Neural progenitor cell (in vitro differentiated cells): ENCODE measurements around the gene CHRNB4. TPM values are rescaled to one million over a fixed set of nuclear protein-coding genes. Genes with fewer than 3 reads are reported as not detected.
"Not testable (repeated sequence)": the region's sequence is repeated elsewhere in the genome, so short reads cannot be mapped to it uniquely, and the experiment has no call there.

Experiments used
- DNase-seq: peaks from one replicate; pipeline ENCODE4 v3.0.0-alpha.2; 2016; ENCODE audit warnings: low spot score
- H2AFZ ChIP-seq: fragments of 200-600 bp; sonication (generic); replicated peaks from 2 replicates; pipeline ENCODE4 v1.6.1; 2016; ENCODE audit warnings: antibody characterized with exemption
- H3F3A ChIP-seq: fragments of 200-600 bp; sonication (generic); 2 replicates; pipeline ENCODE4 v1.6.1; 2016; ENCODE audit warnings: antibody characterized with exemption, low read depth
- H3K27ac ChIP-seq: fragments of 200-600 bp; sonication (generic); 2 replicates; pipeline ENCODE4 v1.5.1; 2016; ENCODE audit warnings: mild to moderate bottlenecking
- H3K27me3 ChIP-seq: fragments of 200-600 bp; sonication (generic); 2 replicates; pipeline ENCODE4 v1.6.1; 2016; ENCODE audit warnings: mild to moderate bottlenecking, moderate library complexity
- H3K36me3 ChIP-seq: fragments of 200-600 bp; sonication (generic); 2 replicates; pipeline ENCODE4 v1.5.1; 2016
- H3K4me1 ChIP-seq: fragments of 200-600 bp; sonication (generic); 2 replicates; pipeline ENCODE4 v1.6.1; 2016; ENCODE audit warnings: mixed run types
- H3K4me2 ChIP-seq: fragments of 200-600 bp; sonication (generic); 2 replicates; pipeline ENCODE4 v1.6.1; 2016
- H3K4me3 ChIP-seq: fragments of 200-600 bp; sonication (generic); 2 replicates; pipeline ENCODE4 v1.5.1; 2016
- H3K79me2 ChIP-seq: fragments of 200-600 bp; sonication (generic); 2 replicates; pipeline ENCODE4 v1.6.1; 2016; ENCODE audit warnings: low read depth
- H3K9ac ChIP-seq: fragments of 200-600 bp; sonication (generic); 2 replicates; pipeline ENCODE4 v1.6.1; 2016
- H3K9me3 ChIP-seq: fragments of 200-600 bp; sonication (generic); 2 replicates; pipeline ENCODE4 v1.5.1; 2016; ENCODE audit warnings: low read depth
- H4K20me1 ChIP-seq: fragments of 200-600 bp; sonication (generic); 2 replicates; pipeline ENCODE4 v1.6.1; 2016; ENCODE audit warnings: low read depth
- H3K27ac Mint-ChIP-seq: 3 replicates; pipeline ENCODE4 v1.8.0; 2021; ENCODE audit warnings: mixed read lengths
- H3K27me3 Mint-ChIP-seq: 2 replicates; pipeline ENCODE4 v1.8.0; 2022; ENCODE audit warnings: low read depth, mild to moderate bottlenecking, inconsistent platforms, moderate library complexity, mixed read lengths; ENCODE audit not compliant: insufficient read depth
- H3K36me3 Mint-ChIP-seq: 3 replicates; pipeline ENCODE4 v1.8.0; 2021; ENCODE audit warnings: mixed read lengths
- H3K4me1 Mint-ChIP-seq: 3 replicates; pipeline ENCODE4 v1.8.0; 2021; ENCODE audit warnings: mixed read lengths
- H3K4me3 Mint-ChIP-seq: 3 replicates; pipeline ENCODE4 v1.8.0; 2021; ENCODE audit warnings: mild to moderate bottlenecking, moderate library complexity, mixed read lengths
- H3K9me3 Mint-ChIP-seq: 3 replicates; pipeline ENCODE4 v1.8.0; 2020; ENCODE audit warnings: mixed read lengths
- CTCF ChIP-seq: fragments of 200-600 bp; sonication (generic); IDR thresholded peaks from 2 replicates; pipeline ENCODE4 v1.5.1; 2017; ENCODE audit warnings: antibody characterized with exemption, mild to moderate bottlenecking
- EZH2 ChIP-seq: fragments of 200-600 bp; sonication (generic); IDR thresholded peaks from 2 replicates; pipeline ENCODE4 v1.6.1; 2017; ENCODE audit warnings: antibody characterized with exemption, mild to moderate bottlenecking, moderate library complexity
- EZH2phosphoT487 ChIP-seq: fragments of 200-600 bp; sonication (generic); IDR thresholded peaks from 2 replicates; pipeline ENCODE4 v1.6.1; 2017; ENCODE audit warnings: antibody characterized with exemption
- total RNA-seq: library from RNA; depleted of rRNA; stranded (reverse); fragments of >200 nt; gene quantifications from 2 replicates; pipeline ENCODE4 v1.2.3, GENCODE V29; 2015; ENCODE audit warnings: low replicate concordance

The CHRNB4 gene
- total RNA-seq, 1 donor from 2014 or later: 0.24 TPM

- no peaks in the 10 kb centered on the region for H3K36me3 Mint-ChIP-seq
- Histone ChIP-seq H2AFZ (no peak overlapping the region), H3K9ac (no peak overlapping the region), H3K9me3 (no peaks in the 10 kb centered on the region), H3K36me3 (no peaks in the 10 kb centered on the region), H3K27ac (no peak overlapping the region), H3K4me1 (no peaks in the 10 kb centered on the region), H3K4me2 (no peak overlapping the region), H3K79me2 (no peaks in the 10 kb centered on the region), H3F3A (peaks cover 16% of the 10 kb centered on the region), H3K4me3 (no peak overlapping the region), H3K27me3 (peaks cover 30% of the 10 kb centered on the region), H4K20me1 (peaks cover 4% of the 10 kb centered on the region)
- H3K27ac Mint-ChIP-seq: no peak overlapping the region
- DNase-seq: no peak
- peaks cover 10% of the 10 kb centered on the region for H3K4me1 Mint-ChIP-seq
- H3K4me3 Mint-ChIP-seq: no peak overlapping the region
- H3K27me3 Mint-ChIP-seq: peaks cover 21% of the 10 kb centered on the region
- TF ChIP-seq EZH2: no peak
- TF ChIP-seq CTCF: no peak
- no peak for TF ChIP-seq EZH2phosphoT487
- no peaks in the 10 kb centered on the region for H3K9me3 Mint-ChIP-seq
Measured at GRCh38 chr15:78616506-78616905, 24.5 kb downstream of the CHRNB4 start.

GRCh38 chr15:78615151-78615589 is 25.8 kb downstream of the CHRNB4 start:
- no peak overlapping the region for H3K27ac ChIP-seq
- Mint-ChIP-seq H3K4me3 (no peak overlapping the region), H3K27ac (no peak overlapping the region), H3K4me1 (peaks cover 10% of the 10 kb centered on the region), H3K9me3 (peaks cover 2% of the 10 kb centered on the region), H3K27me3 (peaks cover 17% of the 10 kb centered on the region), H3K36me3 (no peaks in the 10 kb centered on the region)
- H4K20me1 ChIP-seq: peaks cover 4% of the 10 kb centered on the region
- H3K9ac ChIP-seq: no peak overlapping the region
- no peak overlapping the region for H3K4me3 ChIP-seq
- H2AFZ ChIP-seq: no peak overlapping the region
- H3K27me3 ChIP-seq: peaks cover 17% of the 10 kb centered on the region
- TF ChIP-seq EZH2: no peak
- TF ChIP-seq CTCF: no peak
- TF ChIP-seq EZH2phosphoT487: no peak
- DNase-seq: no peak
- no peak overlapping the region for H3K4me2 ChIP-seq
- H3F3A ChIP-seq: peaks cover 10% of the 10 kb centered on the region
- H3K36me3 ChIP-seq: no peaks in the 10 kb centered on the region
- no peaks in the 10 kb centered on the region for H3K4me1 ChIP-seq
- H3K9me3 ChIP-seq: no peaks in the 10 kb centered on the region
- no peaks in the 10 kb centered on the region for H3K79me2 ChIP-seq

GRCh38 chr15:78614021-78614420 is 27.0 kb downstream of the CHRNB4 start:
- Mint-ChIP-seq H3K4me1 (peaks cover 8% of the 10 kb centered on the region), H3K27ac (no peak overlapping the region), H3K4me3 (no peak overlapping the region), H3K27me3 (peaks cover 9% of the 10 kb centered on the region), H3K9me3 (peaks cover 4% of the 10 kb centered on the region), H3K36me3 (no peaks in the 10 kb centered on the region)
- Histone ChIP-seq H3K9me3 (no peaks in the 10 kb centered on the region), H3F3A (peaks cover 3% of the 10 kb centered on the region), H4K20me1 (peaks cover under 1% of the 10 kb centered on the region), H3K4me1 (no peaks in the 10 kb centered on the region), H3K4me3 (no peak overlapping the region), H3K9ac (no peak overlapping the region), H3K4me2 (no peak overlapping the region), H3K79me2 (no peaks in the 10 kb centered on the region), H3K27me3 (peaks cover 6% of the 10 kb centered on the region), H3K27ac (no peak overlapping the region), H2AFZ (no peak overlapping the region), H3K36me3 (no peaks in the 10 kb centered on the region)
- DNase-seq: no peak
- no peak for TF ChIP-seq EZH2
- no peak for TF ChIP-seq EZH2phosphoT487
- no peak for TF ChIP-seq CTCF

GRCh38 chr15:78609551-78609950 is 31.5 kb downstream of the CHRNB4 start:
- not testable (repeated sequence) for H3K27ac Mint-ChIP-seq, DNase-seq, H3K4me3 Mint-ChIP-seq, H3K27me3 ChIP-seq, H3K79me2 ChIP-seq, H3F3A ChIP-seq, H4K20me1 ChIP-seq, H3K4me1 Mint-ChIP-seq, H3K4me3 ChIP-seq, H3K36me3 ChIP-seq, H3K27ac ChIP-seq, H3K36me3 Mint-ChIP-seq, H3K27me3 Mint-ChIP-seq, H3K9ac ChIP-seq, H3K4me1 ChIP-seq, H2AFZ ChIP-seq, H3K9me3 ChIP-seq, H3K4me2 ChIP-seq
- peaks cover 18% of the 10 kb centered on the region for H3K9me3 Mint-ChIP-seq
